GM19395 (cell line): ENCODE measurements around the gene CD28.
"Not testable (repeated sequence)": the region's sequence is repeated elsewhere in the genome, so short reads cannot be mapped to it uniquely, and the experiment has no call there.

Source experiments
- ATAC-seq: cut with Tn5 transposase; IDR thresholded peaks from one replicate; pipeline ENCODE4 v1.9.1; 2021; ENCODE audit warnings: mild to moderate bottlenecking, moderate library complexity; ENCODE audit not compliant: unreplicated experiment

CD28 gene

DNA sequence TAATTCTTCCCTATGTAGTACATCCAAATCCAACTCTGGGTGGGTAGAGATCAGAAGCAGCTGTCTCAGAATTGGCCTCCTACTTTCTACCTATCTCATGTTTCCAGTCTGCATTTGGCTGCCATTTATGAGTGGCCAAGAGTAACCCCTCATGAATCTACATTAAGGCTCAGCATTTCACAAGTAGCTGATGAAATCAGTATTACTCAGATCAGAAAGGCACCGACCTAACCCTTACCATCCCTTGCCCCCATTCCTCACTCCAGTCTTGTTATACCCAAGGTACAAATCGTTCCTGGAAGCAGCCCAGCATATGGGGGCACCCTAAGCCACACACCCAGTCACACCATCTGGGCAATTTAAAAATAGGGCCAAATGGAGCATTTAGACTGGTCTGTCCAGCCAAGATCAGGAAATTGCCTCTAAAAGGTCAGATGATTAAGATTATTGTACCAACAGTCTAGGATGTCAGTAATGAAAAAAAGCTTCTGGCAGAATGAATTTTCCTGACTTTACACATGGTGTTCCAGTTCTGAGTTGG is 37.1 kb downstream of the CD28 start:
- no peak for ATAC-seq

DNA sequence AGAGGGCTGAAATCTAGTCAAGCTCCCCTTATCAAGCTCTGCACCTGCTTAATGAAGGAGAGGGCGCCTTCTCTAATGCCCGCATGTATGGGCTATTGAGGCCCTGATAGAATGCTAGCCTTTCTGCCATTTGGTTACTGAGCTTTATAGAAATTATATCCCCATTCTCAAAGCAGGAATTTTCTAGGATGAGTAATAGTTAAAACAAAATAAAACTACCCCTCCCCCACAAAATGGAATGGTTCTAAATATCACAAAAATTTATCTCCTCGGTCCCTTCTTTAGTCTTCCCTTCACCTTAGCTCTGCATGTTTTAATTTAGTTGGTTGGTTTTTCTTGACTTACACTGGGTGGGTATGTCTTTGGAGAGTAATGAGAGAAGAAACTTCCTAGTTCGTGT is 37.7 kb downstream of the CD28 start:
- no peak for ATAC-seq

DNA sequence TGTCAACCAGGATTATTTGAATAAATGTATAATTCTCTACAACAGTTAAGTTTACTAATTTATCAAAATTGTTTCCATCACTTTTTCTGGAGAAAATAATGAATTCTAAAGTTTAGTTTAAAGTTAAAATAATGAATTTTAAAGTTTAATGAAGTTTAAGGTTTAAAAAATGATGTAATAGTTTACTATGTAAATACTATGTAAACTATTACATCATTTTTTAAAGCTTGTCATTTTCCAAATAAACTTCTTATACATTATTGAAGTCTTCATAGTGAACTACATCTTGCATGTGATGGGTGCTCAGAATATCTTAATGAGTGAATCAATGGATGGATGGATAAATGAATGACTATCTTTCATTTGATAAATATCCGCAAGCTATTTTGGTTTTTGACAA is 38.8 kb downstream of the CD28 start:
- no peak for ATAC-seq

DNA sequence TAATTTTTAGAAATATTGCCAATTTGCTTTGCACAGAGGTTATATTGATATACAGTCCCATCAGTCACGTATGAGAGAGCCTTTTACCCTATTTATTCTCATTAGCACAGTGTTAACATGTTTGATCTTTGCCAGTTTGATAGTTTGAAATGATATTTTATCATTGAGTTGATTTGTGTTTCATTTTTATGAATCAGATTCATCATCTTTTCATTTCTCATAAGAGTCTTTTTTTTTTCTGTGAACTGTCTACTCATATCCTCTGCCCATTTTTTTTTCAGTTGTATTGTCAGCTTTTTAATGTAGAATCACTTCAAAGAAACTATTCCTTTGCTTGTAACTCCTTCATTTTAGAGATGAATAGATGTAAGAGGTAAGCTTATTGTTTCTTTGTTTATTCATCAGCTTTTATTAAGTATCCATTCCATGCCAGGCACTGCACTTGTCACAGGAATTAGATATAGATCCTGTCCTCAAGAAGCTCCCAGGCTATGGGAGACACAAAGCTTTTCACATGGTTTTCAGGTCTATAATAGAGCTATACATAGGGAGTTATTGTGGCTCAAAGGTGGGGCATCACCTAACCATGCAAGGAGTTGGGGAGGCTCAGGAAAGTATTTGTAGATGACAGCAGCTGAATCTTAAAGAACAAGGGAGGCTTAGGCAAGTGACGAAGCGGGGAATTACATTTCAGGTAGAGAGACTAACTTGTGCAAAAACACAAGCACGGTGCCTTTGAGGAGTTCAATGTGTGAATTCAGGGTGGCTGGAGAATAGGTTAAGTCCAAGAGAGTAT is 42.1 kb downstream of the CD28 start:
- ATAC-seq: no peak

- ATAC-seq: no peak
Observed at GRCh38 chr2:203750346-203751068, 44.1 kb downstream of the CD28 start.

DNA sequence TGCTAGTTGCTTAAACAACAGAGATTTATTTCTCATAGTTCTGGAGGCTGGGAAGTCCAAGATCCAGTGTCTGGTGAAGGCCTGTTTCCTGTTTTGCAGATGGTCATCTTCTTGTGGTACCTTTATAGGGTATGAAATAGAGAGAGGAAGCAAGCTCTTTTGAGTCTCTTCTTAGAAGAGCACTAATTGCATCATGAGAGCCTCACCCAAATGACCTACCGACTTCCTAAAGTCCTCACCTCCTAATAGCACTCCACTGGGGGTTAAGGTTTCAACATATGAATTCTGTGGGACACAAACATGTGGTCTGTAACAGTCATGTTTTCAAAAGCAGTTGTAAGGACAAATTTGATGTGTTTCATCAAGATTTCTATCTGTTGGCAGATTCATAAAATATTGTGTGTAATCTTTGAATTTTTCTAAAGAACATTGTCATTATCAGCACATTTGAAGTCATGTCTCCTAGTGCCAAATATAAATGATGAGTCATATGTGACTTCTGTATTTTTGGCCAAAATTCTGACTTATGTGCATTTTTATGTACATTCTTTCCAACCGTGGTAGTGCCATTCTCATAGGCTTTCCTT is 45.3 kb downstream of the CD28 start:
- no peak for ATAC-seq

- ATAC-seq: no peak
Observed at GRCh38 chr2:203756161-203756560, 49.7 kb downstream of the CD28 start.

- ATAC-seq: no peak
Observed at GRCh38 chr2:203758841-203759689, 52.6 kb downstream of the CD28 start.

DNA sequence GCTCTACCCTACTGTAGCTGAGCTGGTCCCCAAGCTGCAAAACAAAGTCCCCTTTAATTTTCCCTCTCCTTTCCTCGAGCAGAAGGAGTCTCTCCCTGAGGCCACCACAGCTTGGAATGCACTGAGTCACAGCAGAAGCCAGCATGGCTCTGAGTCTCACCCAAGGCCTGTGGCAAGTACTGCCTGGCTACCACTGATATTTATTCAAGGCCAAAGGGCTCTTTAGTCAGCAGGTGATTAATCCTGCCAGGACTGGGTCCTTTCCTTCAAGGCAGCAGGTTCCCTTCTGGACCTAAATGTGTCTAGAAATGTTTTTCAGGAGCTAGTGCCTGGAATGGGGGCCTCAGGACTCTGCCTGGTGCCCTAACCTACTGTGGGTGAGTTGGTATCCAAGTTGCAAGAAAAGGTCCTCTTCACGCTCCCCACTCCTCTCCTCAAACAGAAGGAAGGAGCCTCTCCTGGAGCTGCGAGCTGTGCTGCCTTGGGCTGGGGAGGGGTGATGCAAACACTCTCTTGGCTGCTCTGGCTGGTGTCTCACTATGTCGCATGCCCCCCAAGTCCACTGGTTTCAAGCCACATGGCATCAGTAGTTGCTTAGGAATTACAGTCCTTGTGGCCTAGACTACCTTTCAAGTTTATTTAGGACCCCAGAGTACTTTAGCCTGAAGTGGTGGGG is 53.4 kb downstream of the CD28 start:
- no peak for ATAC-seq

DNA sequence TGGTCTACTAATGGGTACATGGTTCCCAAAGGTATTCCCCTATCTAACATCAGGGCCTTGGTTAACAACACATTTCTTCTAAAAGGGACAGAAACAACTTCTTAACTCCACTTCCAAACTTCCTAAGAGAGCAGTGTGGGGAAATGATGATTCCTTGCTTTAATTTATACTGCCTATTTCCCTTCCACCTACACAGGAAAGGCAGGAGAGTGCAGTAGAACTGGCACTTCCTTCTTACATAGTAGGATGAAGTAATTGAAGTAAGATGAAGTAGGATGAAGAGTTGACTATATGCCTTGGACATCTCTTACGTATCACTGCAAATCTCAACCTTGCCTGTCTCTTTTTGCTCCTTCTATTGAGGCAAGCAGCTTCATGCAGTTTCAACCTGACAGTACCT is 54.7 kb downstream of the CD28 start:
- ATAC-seq: no peak

DNA sequence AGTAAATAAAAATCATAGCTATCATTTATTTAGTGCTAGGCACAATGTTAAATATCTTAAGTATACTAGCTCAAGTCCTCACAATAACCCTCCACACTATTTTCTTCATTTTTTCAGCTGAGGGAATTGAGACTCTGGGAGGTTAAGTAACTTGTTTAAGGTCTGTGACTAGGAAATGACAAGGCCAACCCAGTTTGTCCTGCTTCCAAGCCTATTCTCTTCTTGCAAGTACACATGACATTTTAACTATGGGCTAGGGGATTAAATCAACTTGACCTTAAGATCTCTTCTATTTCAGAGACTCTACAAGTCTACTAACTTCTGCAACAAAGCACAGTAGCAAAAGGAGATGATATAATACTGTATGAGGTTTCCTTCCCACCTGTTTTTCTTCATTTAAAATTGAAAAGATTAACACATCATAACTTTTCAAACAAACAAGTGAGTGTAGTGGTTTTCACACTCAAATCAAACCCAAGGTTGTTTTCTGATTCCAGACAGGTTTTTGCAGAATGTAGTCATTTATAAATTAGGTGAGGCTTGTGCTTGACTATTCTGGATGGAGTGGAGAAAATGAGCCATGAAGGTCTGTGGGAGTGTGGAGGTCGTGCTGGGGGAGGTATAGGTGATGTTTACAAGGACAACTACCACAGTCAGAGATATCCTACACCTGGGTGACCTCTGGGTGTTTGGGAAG is 57.0 kb downstream of the CD28 start:
- ATAC-seq: no peak

DNA sequence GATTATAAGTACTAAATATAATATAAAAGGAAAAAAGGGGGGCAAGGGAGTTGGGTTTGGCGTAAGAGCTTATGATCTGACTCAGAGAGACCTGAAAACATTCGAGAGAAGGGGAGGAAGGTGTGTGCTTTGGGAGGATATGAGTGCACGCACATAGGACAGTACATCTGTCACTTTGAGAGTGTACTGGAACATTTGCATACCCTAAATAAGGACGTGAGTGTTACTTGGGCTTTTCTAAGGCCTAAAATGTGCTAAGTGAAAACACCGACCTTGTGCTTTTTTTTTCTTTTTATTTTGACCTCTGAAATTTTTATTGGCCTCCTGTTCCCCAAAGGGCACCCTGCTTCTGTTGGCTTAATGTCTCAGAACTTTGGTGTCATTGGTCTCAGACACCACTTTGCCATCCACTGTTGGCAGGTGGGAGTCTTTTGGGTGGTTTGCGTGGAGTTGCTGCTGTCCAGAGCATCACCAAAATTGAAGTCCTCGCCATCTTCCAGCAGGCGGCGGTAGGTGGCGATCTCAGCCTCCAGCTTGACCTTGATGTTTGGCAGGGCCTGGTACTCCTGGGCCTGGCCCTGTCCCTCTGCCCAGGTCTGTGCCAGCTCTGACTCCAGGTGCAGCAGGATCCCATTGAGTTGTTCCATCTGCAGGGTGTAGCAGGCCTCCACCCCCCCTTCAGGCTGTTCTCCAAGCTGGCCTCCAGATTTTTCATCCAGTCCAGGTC is 57.7 kb downstream of the CD28 start:
- ATAC-seq: peak; percentile 61

- ATAC-seq: no peak
Observed at GRCh38 chr2:203772456-203773165, 66.2 kb downstream of the CD28 start.

- ATAC-seq: no peak
Observed at GRCh38 chr2:203774760-203775159, 68.3 kb downstream of the CD28 start.

DNA sequence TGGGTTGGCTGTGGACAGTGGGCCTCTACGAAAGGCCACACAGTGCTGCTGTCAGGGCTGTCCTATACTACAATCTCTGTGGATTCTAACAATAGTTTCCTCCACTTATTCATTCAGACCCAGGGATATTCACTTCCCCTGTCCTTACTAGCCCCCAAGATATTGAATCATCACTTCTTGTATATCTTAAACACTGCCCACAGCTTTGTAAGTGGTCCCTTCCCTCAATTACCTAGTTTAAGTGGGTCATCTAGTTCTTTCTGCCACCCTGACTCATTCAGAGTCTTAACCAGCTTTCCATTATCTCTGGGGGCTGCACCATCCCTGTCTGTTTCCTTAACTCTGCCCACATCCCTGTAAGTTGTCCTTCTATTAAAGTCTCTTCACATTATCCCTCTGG is 69.2 kb downstream of the CD28 start:
- ATAC-seq: no peak

GRCh38 chr2:203777030-203777429 is 70.6 kb downstream of the CD28 start:
- ATAC-seq: no peak

DNA sequence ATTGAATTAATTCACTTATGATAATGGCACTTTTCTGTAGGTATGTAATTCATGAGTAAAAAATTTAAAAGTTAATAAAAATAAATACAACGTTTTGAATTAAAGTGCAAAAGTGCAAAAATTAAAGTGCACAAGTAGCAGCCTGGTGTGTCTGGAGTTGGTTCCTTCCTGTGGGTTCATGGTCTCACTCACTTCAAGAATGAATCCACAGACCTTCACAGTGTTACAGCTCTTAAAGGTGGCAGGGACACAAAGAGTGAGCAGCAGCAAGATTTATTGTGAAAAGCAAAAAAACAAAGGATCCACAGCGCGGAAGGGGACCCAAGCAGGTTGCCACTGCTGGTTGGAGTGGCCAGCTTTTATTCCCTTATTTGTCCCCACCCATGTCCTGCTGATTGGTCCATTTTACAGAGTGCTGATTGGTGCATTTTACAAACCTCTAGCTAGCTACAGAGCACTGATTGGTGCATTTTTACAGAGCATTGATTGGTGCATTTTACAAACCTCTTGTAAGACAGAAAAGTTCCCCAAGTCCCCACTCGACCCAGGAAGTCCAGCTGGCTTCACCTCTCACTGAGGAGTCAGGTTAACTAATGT is 73.1 kb downstream of the CD28 start:
- ATAC-seq: not testable (repeated sequence)

DNA sequence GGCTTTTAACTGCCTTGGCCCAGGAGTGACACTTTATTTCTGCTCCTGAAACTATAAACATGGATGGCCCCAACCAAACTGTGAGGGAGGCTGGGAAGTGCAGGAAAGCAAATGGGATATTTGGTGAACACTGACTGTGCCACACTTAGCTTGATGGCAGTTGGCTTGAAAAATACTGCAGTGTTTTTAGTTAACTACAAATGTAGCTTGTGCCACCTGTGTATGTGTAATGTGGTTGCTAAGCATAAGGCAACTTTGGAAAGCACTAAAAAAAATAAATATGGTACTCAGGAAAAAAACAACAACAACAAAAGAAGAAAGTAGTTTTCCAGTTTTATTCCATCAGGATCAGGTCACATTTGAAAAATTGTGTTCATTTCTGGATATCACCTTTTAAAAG is 73.8 kb downstream of the CD28 start:
- no peak for ATAC-seq
